ENCODE data around the gene GPC5. TPM values are rescaled to one million over a fixed set of nuclear protein-coding genes. Genes with fewer than 3 reads are reported as not detected.

GPC5 gene
- total RNA-seq, 2 donors from 2014 or later, result 0.22 to 0.51 TPM

DNA sequence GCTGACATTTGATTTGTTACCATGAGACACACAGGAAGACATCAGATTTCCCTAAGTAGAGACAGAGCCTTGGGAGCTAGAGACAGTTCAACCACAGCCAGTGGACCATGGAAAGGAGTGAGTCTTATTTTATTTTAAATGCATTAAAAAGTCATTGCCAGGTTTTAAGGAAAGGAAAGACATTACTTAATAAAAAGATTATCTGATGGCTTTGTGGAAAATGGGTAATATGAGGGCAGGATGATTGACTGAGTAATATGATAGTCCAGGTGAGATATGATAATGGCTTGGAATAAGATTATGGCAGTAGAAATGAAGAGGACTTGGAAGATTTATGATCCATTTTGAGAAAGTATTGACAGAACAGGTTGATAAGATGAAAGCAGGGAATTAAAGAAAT, 580.1 kb downstream of the GPC5 start:
- Histone ChIP-seq H3K9me3 (ENCODE audit: control insufficient read depth, low read length) (no peaks in the 10 kb centered on the region), H3K9ac (ENCODE audit: extremely low read depth, low read length, poor library complexity, severe bottlenecking) (no peak overlapping the region), H3K36me3 (ENCODE audit: control insufficient read depth, insufficient read depth, low read length) (no peaks in the 10 kb centered on the region), H3K4me3 (ENCODE audit: low read length) (no peak overlapping the region), H3K27me3 (ENCODE audit: control insufficient read depth, insufficient read depth, low read length, poor library complexity, severe bottlenecking) (peaks cover under 1% of the 10 kb centered on the region), H3K4me1 (ENCODE audit: control insufficient read depth, insufficient read depth, low read length) (no peaks in the 10 kb centered on the region), H3K27ac (ENCODE audit: low read depth, low read length) (no peak overlapping the region)
- TF ChIP-seq CTCF (conservative IDR thresholded peaks at IDR 0.05), result no peak
- no peaks in the 10 kb centered on the region for H3K36me3 Mint-ChIP-seq (ENCODE audit: low read depth)
- no peak overlapping the region for H3K4me3 Mint-ChIP-seq
- H3K27ac Mint-ChIP-seq, result no peak overlapping the region
- no peaks in the 10 kb centered on the region for H3K4me1 Mint-ChIP-seq
- no peak for DNase-seq
- no peaks in the 10 kb centered on the region for H3K27me3 Mint-ChIP-seq (ENCODE audit: insufficient read depth)
- H3K9me3 Mint-ChIP-seq, result peaks cover 18% of the 10 kb centered on the region

GRCh38 chr13:91986761-91987483, 588.5 kb downstream of the GPC5 start:
- H3K9me3 ChIP-seq (ENCODE audit: control insufficient read depth, low read length), result no peaks in the 10 kb centered on the region
- H3K9ac ChIP-seq (ENCODE audit: extremely low read depth, low read length, poor library complexity, severe bottlenecking), result no peak overlapping the region
- WGBS, 2 experiments (ENCODE audit: insufficient coverage in 1 of 2, insufficient read length in 1 of 2), result 78 to 100% methylated on average over 1 to 3 of the region's 4 CpGs
- H3K27ac Mint-ChIP-seq, result no peak overlapping the region
- TF ChIP-seq CTCF (conservative IDR thresholded peaks at IDR 0.05), result no peak
- H3K27ac ChIP-seq (ENCODE audit: low read depth, low read length), result no peak overlapping the region
- no peaks in the 10 kb centered on the region for H3K36me3 ChIP-seq (ENCODE audit: control insufficient read depth, insufficient read depth, low read length)
- H3K4me1 Mint-ChIP-seq, result peaks cover 5% of the 10 kb centered on the region
- H3K4me1 ChIP-seq (ENCODE audit: control insufficient read depth, insufficient read depth, low read length), result peaks cover 4% of the 10 kb centered on the region
- H3K36me3 Mint-ChIP-seq (ENCODE audit: low read depth), result no peaks in the 10 kb centered on the region
- DNase-seq, result no peak
- no peaks in the 10 kb centered on the region for H3K27me3 Mint-ChIP-seq (ENCODE audit: insufficient read depth)
- H3K27me3 ChIP-seq (ENCODE audit: control insufficient read depth, insufficient read depth, low read length, poor library complexity, severe bottlenecking), result peaks cover 7% of the 10 kb centered on the region
- H3K4me3 Mint-ChIP-seq, result no peak overlapping the region
- no peak overlapping the region for H3K4me3 ChIP-seq (ENCODE audit: low read length)
- no peaks in the 10 kb centered on the region for H3K9me3 Mint-ChIP-seq

DNA sequence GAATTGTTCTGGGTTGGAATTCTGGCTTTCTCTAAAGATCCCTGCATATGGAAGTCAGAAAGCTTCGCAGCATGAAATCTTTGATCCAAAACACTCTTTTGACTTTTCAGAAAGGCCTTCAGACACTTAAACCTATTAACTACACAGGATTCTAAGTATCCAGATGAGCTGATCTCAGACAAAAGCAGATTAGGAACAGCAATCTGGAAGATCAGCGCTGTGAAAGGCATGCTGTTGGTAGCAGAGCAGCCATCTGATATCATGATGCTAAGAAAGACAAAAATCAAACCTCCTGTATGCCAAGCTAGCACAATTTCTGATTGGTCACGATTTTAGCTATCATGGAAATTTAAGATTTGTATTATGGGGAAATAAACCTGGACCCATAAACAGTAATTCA, 589.9 kb downstream of the GPC5 start:
- no peaks in the 10 kb centered on the region for H3K36me3 ChIP-seq (ENCODE audit: control insufficient read depth, insufficient read depth, low read length)
- peaks cover 7% of the 10 kb centered on the region for H3K27me3 ChIP-seq (ENCODE audit: control insufficient read depth, insufficient read depth, low read length, poor library complexity, severe bottlenecking)
- no peak overlapping the region for H3K27ac ChIP-seq (ENCODE audit: low read depth, low read length)
- H3K4me1 ChIP-seq (ENCODE audit: control insufficient read depth, insufficient read depth, low read length), result peaks cover 4% of the 10 kb centered on the region
- TF ChIP-seq CTCF (conservative IDR thresholded peaks at IDR 0.05), result no peak
- H3K9me3 Mint-ChIP-seq, result no peaks in the 10 kb centered on the region
- H3K4me3 Mint-ChIP-seq, result no peak overlapping the region
- H3K27me3 Mint-ChIP-seq (ENCODE audit: insufficient read depth), result no peaks in the 10 kb centered on the region
- DNase-seq, result no peak
- no peak overlapping the region for H3K4me3 ChIP-seq (ENCODE audit: low read length)
- WGBS, 2 experiments (ENCODE audit: insufficient coverage in 1 of 2, insufficient read length in 1 of 2), result 88 to 93% methylated on average over 1 to 3 of the region's 3 CpGs
- H3K9ac ChIP-seq (ENCODE audit: extremely low read depth, low read length, poor library complexity, severe bottlenecking), result no peak overlapping the region
- no peaks in the 10 kb centered on the region for H3K36me3 Mint-ChIP-seq (ENCODE audit: low read depth)
- no peaks in the 10 kb centered on the region for H3K9me3 ChIP-seq (ENCODE audit: control insufficient read depth, low read length)
- no peak overlapping the region for H3K27ac Mint-ChIP-seq
- peaks cover 5% of the 10 kb centered on the region for H3K4me1 Mint-ChIP-seq
